ENCODE measurements around the gene RPTOR.

Gene RPTOR

GRCh38 chr17:80786887-80787286, 242.2 kb downstream of the RPTOR start:
- H3K4me3 ChIP-seq (ENCODE audit: low read depth in 1 of 2, low read length in 2 of 2): no peak overlapping the region
- DNase-seq (no peak), ATAC-seq (ENCODE audit: insufficient read depth, low read depth) (no peak)
- TF ChIP-seq EZH2 (IDR thresholded peaks at IDR 0.05; ENCODE audit: borderline replicate concordance, low read depth, low read length, severe bottlenecking): no peak
- TF ChIP-seq CTCF (IDR thresholded peaks at IDR 0.05; ENCODE audit: borderline replicate concordance, extremely low read depth, low read length, poor library complexity, severe bottlenecking): no peak
- no peaks in the 10 kb centered on the region for H3K27me3 ChIP-seq (ENCODE audit: insufficient read depth, low read length, poor library complexity)
- peaks cover 3% of the 10 kb centered on the region for H3K9me3 ChIP-seq (ENCODE audit: insufficient read depth, low read length, severe bottlenecking)
- H3K36me3 ChIP-seq (ENCODE audit: insufficient read depth, low read length): peaks cover 13% of the 10 kb centered on the region; the same call in 1 of the 2 replicates
- H2AFZ ChIP-seq (ENCODE audit: low read depth, low read length): no peak overlapping the region
- H3K79me2 ChIP-seq (ENCODE audit: insufficient read depth, low read length): peaks cover 59% of the 10 kb centered on the region
- H3K27ac ChIP-seq (ENCODE audit: low read length): peak overlapping the region; percentile 54
- H3K4me2 ChIP-seq (ENCODE audit: insufficient read depth, low read length): no peak overlapping the region
- no peaks in the 10 kb centered on the region for H4K20me1 ChIP-seq (ENCODE audit: insufficient read depth, low read length)
- H3K4me1 ChIP-seq (ENCODE audit: insufficient read depth, low read length): peaks cover 75% of the 10 kb centered on the region
- no peak overlapping the region for H3K9ac ChIP-seq (ENCODE audit: low read depth, low read length)

GRCh38 chr17:80787881-80788280, 243.2 kb downstream of the RPTOR start:
- H4K20me1 ChIP-seq (ENCODE audit: insufficient read depth, low read length): no peaks in the 10 kb centered on the region
- H3K4me1 ChIP-seq (ENCODE audit: insufficient read depth, low read length): peaks cover 73% of the 10 kb centered on the region
- peak overlapping the region; percentile 54 for H3K27ac ChIP-seq (ENCODE audit: low read length)
- H3K36me3 ChIP-seq (ENCODE audit: insufficient read depth, low read length): peaks cover 20% of the 10 kb centered on the region; the same call in 1 of the 2 replicates
- no peak overlapping the region for H3K4me3 ChIP-seq (ENCODE audit: low read depth in 1 of 2, low read length in 2 of 2)
- ATAC-seq (ENCODE audit: insufficient read depth, low read depth) (no peak), DNase-seq (no peak)
- H3K79me2 ChIP-seq (ENCODE audit: insufficient read depth, low read length): peaks cover 63% of the 10 kb centered on the region
- H2AFZ ChIP-seq (ENCODE audit: low read depth, low read length): no peak overlapping the region
- no peak overlapping the region for H3K9ac ChIP-seq (ENCODE audit: low read depth, low read length)
- H3K9me3 ChIP-seq (ENCODE audit: insufficient read depth, low read length, severe bottlenecking): peaks cover 3% of the 10 kb centered on the region
- H3K27me3 ChIP-seq (ENCODE audit: insufficient read depth, low read length, poor library complexity): no peaks in the 10 kb centered on the region
- H3K4me2 ChIP-seq (ENCODE audit: insufficient read depth, low read length): no peak overlapping the region; the same call in 1 of the 2 replicates
- TF ChIP-seq EZH2 (IDR thresholded peaks at IDR 0.05; ENCODE audit: borderline replicate concordance, low read depth, low read length, severe bottlenecking): no peak
- no peak for TF ChIP-seq CTCF (IDR thresholded peaks at IDR 0.05; ENCODE audit: borderline replicate concordance, extremely low read depth, low read length, poor library complexity, severe bottlenecking)

- peaks cover 31% of the 10 kb centered on the region for H3K36me3 ChIP-seq (ENCODE audit: insufficient read depth, low read length)
- peak overlapping the region; percentile 55 for H2AFZ ChIP-seq (ENCODE audit: low read depth, low read length)
- ATAC-seq (ENCODE audit: insufficient read depth, low read depth) (peak; percentile 79), DNase-seq (peak; percentile 77)
- peaks cover 3% of the 10 kb centered on the region for H3K9me3 ChIP-seq (ENCODE audit: insufficient read depth, low read length, severe bottlenecking)
- H3K9ac ChIP-seq (ENCODE audit: low read depth, low read length): peak overlapping the region; percentile 60
- H3K4me2 ChIP-seq (ENCODE audit: insufficient read depth, low read length): peak overlapping the region; percentile 61
- TF ChIP-seq EZH2 (IDR thresholded peaks at IDR 0.05; ENCODE audit: borderline replicate concordance, low read depth, low read length, severe bottlenecking): no peak
- no peak for TF ChIP-seq CTCF (IDR thresholded peaks at IDR 0.05; ENCODE audit: borderline replicate concordance, extremely low read depth, low read length, poor library complexity, severe bottlenecking)
- H3K4me1 ChIP-seq (ENCODE audit: insufficient read depth, low read length): peaks cover 59% of the 10 kb centered on the region
- no peaks in the 10 kb centered on the region for H4K20me1 ChIP-seq (ENCODE audit: insufficient read depth, low read length)
- peak overlapping the region in 1 of 2 experiments; percentile 31; a peak in 2 of 4 replicates for H3K4me3 ChIP-seq (ENCODE audit: low read depth in 1 of 2, low read length in 2 of 2)
- peak overlapping the region; percentile 96 for H3K27ac ChIP-seq (ENCODE audit: low read length)
- H3K79me2 ChIP-seq (ENCODE audit: insufficient read depth, low read length): peaks cover 54% of the 10 kb centered on the region
- no peaks in the 10 kb centered on the region for H3K27me3 ChIP-seq (ENCODE audit: insufficient read depth, low read length, poor library complexity)
These were observed 244.8 kb downstream of the RPTOR start for GRCh38 chr17:80789356-80789902.
